MCF 10A (cell line): ENCODE results near the gene ERG. TPM values are rescaled to one million over a fixed set of nuclear protein-coding genes. Genes with fewer than 3 reads are reported as not detected.
A peak's percentile ranks its signal among the peaks of the same experiment; 100 is the strongest.

ENCODE experiments used
- BruUV-seq: library from RNA; stranded (reverse); fragments of 400-500 nt; replicated peaks from 2 replicates; lab custom pipeline; 2021; lab: Mats Ljungman, UMichigan
- CTCF ChIA-PET: fragments of 300-600 bp; sonication (Branson Sonifier 250); formaldehyde crosslinking; extraction: SDS; loops from one replicate; lab custom pipeline; 2021; ENCODE audit warnings: antibody characterized with exemption, inconsistent platforms; lab: Yijun Ruan, JAX
- POLR2A ChIA-PET: fragments of 300-600, 350-650 bp; sonication (Branson Sonifier 250); formaldehyde crosslinking; extraction: SDS; loops from one replicate; lab custom pipeline; 2020; ENCODE audit warnings: antibody characterized with exemption, inconsistent platforms; lab: Yijun Ruan, JAX
- DNase-seq: peaks from one replicate; pipeline ENCODE4 v3.0.0-alpha.2; 2018; ENCODE audit not compliant: unreplicated experiment
- H3K27ac Mint-ChIP-seq: one replicate; pipeline ENCODE4 v1.8.0; 2022; ENCODE audit warnings: mild to moderate bottlenecking, low read depth, mixed read lengths; ENCODE audit not compliant: unreplicated experiment
- H3K27me3 Mint-ChIP-seq: one replicate; pipeline ENCODE4 v1.8.0; 2022; ENCODE audit warnings: mixed read lengths; ENCODE audit not compliant: insufficient read depth, unreplicated experiment
- H3K36me3 Mint-ChIP-seq: one replicate; pipeline ENCODE4 v1.8.0; 2022; ENCODE audit warnings: mild to moderate bottlenecking, moderate library complexity, mixed read lengths; ENCODE audit not compliant: insufficient read depth, unreplicated experiment
- H3K4me1 Mint-ChIP-seq: one replicate; pipeline ENCODE4 v1.8.0; 2022; ENCODE audit warnings: mixed read lengths; ENCODE audit not compliant: insufficient read depth, unreplicated experiment
- H3K4me3 Mint-ChIP-seq: one replicate; pipeline ENCODE4 v1.8.0; 2022; ENCODE audit warnings: mild to moderate bottlenecking, moderate library complexity, mixed read lengths; ENCODE audit not compliant: unreplicated experiment
- H3K9me3 Mint-ChIP-seq: one replicate; pipeline ENCODE4 v1.8.0; 2022; ENCODE audit warnings: mixed read lengths; ENCODE audit not compliant: unreplicated experiment
- CTCF ChIP-seq: fragments of 200-600 bp; IDR thresholded peaks from one replicate; pipeline ENCODE4 v1.8.0; 2022; ENCODE audit warnings: antibody characterized with exemption, mild to moderate bottlenecking; ENCODE audit not compliant: unreplicated experiment
- intact Hi-C: fragments of 100-400 bp; cut with micrococcal nuclease; formaldehyde crosslinking; loops from 2 replicates; pipeline ENCODE4 v1.14.1; 2022
- total RNA-seq: library from RNA; stranded (reverse); gene quantifications from 2 replicates; pipeline ENCODE4 v1.2.3, GENCODE V29; 2022

ERG gene
- total RNA-seq, 1 experiment from 2014 or later: not detected

DNA sequence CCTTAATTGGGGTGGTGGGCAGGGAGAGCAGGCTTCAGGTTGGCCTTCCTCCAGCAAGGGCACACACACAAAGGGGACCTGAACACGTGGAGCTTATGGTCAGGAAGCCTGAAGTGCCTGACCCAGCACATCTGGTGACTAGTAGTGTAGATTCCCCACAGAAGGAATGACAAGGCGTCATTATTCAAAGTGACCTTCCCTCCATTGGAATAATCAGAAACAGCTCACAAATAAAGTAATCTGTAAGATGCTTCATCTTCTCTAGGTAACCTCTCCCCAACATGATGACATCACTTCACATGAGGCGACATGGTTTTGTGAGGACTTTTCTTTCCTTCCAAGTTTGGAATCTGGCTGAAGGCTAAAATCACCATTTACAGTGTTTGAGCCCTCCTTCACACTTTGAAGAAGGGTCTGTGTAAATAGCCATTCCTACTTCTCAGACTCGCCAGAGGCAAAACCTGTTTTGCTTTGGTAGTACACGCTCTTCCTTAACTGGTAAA lies 32.8 kb upstream of the ERG start:
- Mint-ChIP-seq H3K4me1 (no peaks in the 10 kb centered on the region), H3K9me3 (no peaks in the 10 kb centered on the region), H3K36me3 (peaks cover 5% of the 10 kb centered on the region), H3K27me3 (peaks cover 56% of the 10 kb centered on the region), H3K27ac (no peak overlapping the region), H3K4me3 (no peak overlapping the region)
- ChIA-PET POLR2A (interaction anchor here (0.6 kb wide), 1 partner anchor 47 kb away, joined by 3 read pairs; no protein-coding TSS in a partner anchor), CTCF (interaction anchor here (0.7 to 0.8 kb wide), 2 partner anchors 12 to 21 kb away, joined by 3 read pairs; no protein-coding TSS in a partner anchor)
- no TSS peak for BruUV-seq
- intact Hi-C loops: no loop called here
- TF ChIP-seq CTCF: no peak
- no peak for DNase-seq

DNA sequence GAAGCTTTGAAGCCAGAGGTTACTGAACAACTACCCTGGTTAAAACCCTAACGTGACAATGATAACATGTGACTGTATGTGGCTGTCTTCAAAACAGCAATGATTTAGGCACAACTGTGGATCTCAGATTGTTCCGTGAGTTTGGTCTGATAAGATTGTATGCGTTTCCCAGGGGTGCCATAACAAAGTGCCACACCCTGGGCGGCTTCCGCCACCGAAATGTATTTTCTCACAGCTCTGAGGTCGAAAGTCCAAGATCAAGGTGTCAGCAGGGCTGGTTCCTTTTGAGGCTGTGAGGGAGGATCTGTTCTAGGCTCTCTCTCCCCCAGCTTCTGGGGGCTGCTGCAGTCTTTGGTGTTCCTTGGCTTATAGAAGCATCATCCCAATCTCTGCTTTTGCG lies 29.5 kb upstream of the ERG start:
- H3K9me3 Mint-ChIP-seq: no peaks in the 10 kb centered on the region
- intact Hi-C loops: no loop called here
- ChIA-PET POLR2A (interaction anchor here (1.2 kb wide), 1 partner anchor 654 kb away, joined by 3 read pairs; no protein-coding TSS in a partner anchor), CTCF (no interaction called here)
- H3K4me3 Mint-ChIP-seq: no peak overlapping the region
- no peak for DNase-seq
- H3K27me3 Mint-ChIP-seq: peaks cover 57% of the 10 kb centered on the region
- no peaks in the 10 kb centered on the region for H3K4me1 Mint-ChIP-seq
- H3K36me3 Mint-ChIP-seq: peaks cover 5% of the 10 kb centered on the region
- no peak overlapping the region for H3K27ac Mint-ChIP-seq
- TF ChIP-seq CTCF: no peak
- no TSS peak for BruUV-seq

DNA sequence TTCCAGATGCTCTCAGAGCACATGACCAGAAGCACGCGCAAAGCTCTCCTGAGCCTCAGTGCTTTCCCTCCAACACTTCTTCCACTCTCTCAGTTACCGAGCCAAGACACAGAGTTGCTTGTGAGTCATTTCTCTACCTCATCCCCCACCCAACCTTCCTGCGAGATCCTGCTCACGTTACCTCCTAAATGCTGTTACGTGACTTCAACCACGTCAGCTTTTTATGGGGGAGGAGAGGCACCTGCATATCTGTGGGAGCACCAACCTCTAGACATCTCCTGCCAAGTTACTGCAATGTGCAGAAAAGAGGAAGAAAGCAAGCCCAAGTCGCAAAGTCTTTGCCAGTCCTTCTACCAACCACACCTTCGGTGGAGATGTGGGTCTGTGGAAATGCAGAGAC lies 27.2 kb upstream of the ERG start:
- Mint-ChIP-seq H3K27me3 (peaks cover 45% of the 10 kb centered on the region), H3K27ac (no peak overlapping the region), H3K4me1 (no peaks in the 10 kb centered on the region), H3K36me3 (no peaks in the 10 kb centered on the region), H3K4me3 (no peak overlapping the region), H3K9me3 (no peaks in the 10 kb centered on the region)
- CTCF ChIA-PET: interaction anchor here (1.2 kb wide), 2 partner anchors 46 to 612 kb away, joined by 3 read pairs; no protein-coding TSS in a partner anchor
- BruUV-seq: no TSS peak
- TF ChIP-seq CTCF: no peak
- intact Hi-C loops: no loop called here
- DNase-seq: peak; percentile 26
- POLR2A ChIA-PET: interaction anchor here (0.6 kb wide), 1 partner anchor 464 kb away, joined by 3 read pairs; no protein-coding TSS in a partner anchor

DNA sequence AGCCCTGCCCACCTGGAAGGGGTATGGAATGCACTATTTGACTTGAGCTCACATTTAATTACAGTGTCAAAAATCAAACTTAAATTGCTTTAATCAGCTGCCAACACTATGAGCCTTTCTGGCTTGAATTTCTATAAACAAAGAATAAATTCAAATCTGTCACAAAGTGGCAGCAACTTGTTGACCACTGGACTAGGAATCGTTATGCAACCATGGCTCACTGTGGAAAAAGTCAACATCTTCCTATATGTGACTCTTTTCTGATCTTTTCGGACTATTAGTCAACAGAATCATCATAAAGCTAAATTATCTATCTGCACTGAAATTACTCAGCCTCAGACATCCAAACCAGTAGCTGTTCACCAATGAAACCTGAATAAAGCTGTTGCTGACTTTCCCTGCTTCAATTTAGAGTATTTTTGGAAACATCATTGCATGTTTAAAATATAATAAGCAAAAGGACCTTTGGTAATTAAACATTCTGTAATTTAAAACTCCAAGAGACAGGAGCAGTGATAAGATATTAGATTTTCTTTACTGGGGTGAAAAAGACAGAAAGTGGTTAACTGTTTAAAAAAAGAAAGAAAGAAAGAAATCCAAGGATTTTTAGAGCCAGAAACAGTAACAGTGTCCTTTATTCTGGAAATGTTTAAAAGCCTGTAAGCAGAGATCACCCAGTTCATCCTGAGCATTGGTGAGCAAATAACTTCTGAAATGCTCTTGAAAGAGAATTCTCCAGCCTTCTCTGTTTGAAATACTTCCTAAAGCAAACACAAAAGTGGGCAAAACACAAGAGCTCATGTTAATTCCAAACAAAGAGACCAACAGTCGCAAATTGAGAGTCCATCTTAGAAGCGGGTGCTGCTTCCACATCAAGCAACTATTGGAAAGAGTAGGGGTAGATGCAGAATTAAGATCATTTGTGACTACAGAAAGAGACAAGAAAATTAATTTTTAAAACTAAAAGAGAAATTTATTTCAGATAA lies 26.2 kb upstream of the ERG start:
- POLR2A ChIA-PET: interaction anchor here (0.6 to 1.4 kb wide), 5 partner anchors 8 to 1942 kb away, joined by 3 to 5 read pairs (median 3); no protein-coding TSS in a partner anchor
- H3K27ac Mint-ChIP-seq: no peak overlapping the region

More for the DNA sequence above, 26.2 kb upstream of the ERG start:
- CTCF ChIA-PET: interaction anchor here (1.2 kb wide), 1 partner anchor 47 kb away, joined by 3 read pairs; no protein-coding TSS in a partner anchor
- Mint-ChIP-seq H3K27me3 (peaks cover 50% of the 10 kb centered on the region), H3K9me3 (no peaks in the 10 kb centered on the region), H3K4me3 (no peak overlapping the region), H3K4me1 (no peaks in the 10 kb centered on the region), H3K36me3 (no peaks in the 10 kb centered on the region)
- no peak for DNase-seq
- TF ChIP-seq CTCF: no peak
- intact Hi-C loops: no loop called here
- BruUV-seq: no TSS peak
